GM19035 (cell line): Measurements from ENCODE around the gene LSM10.

ENCODE experiments used
- ATAC-seq: cut with Tn5 transposase; IDR thresholded peaks from one replicate; pipeline ENCODE4 v1.9.1; 2021; ENCODE audit not compliant: unreplicated experiment

LSM10 gene

DNA sequence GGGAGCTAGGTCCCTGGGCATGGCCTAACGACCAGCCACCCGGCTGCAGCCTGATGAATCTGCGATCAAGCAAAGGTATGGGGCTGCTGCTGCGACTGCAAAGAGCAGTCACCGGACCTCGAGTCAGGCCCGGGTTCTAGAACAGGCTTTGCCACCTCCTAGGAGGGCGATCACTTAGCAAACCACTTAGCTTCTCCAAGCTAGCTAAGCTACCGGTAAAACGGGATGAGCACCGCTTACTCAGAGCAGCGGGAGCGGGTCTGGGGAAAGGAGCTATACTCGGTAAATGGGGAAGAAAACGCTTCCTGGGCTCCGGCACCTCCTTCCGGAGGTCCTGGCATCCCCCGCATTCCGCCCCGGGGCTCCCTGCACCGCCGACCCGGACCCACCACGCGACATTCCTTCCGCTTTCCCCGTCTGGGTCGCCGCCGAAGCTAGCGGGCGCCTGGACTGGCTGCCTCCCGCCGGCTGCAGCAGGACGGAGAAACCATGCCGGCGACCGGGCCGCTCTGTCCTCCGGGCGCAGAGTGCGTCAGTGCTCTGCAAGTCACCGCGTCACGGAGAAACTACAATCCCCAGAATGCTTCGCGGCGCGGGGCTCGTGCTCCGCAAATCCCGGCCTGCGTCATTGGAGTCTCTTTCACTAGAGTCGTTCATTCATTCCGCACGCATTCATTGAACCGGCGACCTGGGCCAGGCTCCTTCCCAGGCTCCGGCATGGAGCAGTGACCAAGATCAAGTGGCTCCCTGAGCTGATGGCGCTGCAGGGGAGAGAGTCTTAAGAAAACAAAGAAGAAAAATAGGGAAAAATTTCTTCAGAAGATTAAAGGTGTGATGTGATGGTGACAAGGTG lies at the start of gene LSM10:
Gene LSM10 (minus strand): TSS at position 531 of the 853 bp plus-strand sequence. CDS start 3,779 bp downstream, outside the sequence.
- ATAC-seq, result peak; percentile 59

DNA sequence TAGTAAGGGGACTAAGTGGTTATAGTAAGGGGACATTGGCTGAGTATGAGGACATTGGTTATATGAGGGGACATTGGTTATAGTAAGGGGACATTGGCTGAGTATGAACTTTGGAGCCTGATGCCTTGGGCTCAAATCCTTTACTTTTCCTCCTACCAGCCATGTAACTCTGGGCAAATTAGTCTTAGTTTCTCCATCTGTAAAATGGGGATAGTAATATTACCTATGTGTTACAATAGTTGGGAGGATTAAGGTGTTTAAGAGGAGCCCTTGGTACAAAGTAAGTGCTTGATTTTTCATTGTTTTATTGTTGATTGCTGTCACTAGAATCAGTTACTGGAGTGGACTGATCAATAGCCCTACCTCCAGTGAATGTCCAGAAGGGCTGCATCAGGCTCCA lies 49.7 kb upstream of the LSM10 start:
- ATAC-seq, result no peak

DNA sequence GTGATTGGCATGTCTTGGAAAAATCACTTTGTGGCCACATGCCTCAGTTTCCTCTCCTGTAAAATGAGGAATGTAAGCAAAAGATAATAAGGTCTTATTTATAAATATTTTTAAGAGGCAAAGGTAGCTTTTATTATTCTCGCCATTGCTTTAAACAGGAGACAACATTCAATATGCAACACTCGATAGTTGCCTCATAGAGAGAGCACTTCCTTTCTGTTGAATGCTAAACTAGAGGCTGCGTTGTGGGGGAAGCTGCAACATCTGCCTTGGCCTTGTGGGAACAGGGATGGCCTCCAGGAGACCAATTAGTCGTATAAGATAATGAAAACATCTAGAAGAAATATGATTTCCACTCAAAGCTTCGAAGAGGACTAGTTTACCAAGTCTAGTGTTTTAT lies 49.0 kb upstream of the LSM10 start:
- no peak for ATAC-seq

DNA sequence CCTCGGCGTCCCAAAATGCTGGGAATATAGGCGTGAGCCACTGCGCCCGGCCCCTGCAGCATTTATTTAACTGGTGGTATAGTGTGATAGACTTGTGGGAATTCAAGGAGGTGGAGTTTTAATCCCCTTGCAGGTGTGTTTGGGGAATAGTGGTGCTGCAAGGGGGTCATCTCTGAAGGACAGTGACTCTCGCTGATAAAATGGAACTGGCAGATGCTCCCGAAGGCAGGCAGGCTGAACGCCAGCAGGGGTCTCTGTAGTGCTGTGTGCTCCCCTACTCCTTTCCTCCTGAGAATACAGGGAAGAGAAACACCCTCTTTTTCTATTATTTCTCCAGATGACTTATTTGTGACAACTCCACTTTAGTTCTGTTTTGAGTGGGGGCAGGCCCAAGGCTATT lies 48.6 kb upstream of the LSM10 start:
- ATAC-seq, result no peak

DNA sequence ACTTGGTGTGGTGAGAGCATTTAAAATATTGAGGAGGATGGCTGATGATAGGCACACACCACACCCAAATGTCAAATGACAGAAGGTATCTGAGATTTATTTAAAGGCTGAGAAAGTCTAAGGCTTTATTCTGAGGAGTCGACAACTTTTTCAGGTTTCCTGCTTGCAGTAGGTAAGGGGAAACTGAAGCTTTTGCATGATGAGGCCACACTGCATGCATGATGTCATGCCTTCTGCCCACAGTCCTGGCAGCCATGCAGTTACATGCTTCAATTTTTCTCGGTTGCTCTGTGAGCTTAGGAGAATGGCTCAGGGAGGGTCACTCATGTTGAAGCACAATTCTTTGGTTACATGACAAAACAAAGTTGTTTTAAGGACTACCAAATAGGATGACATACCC lies 45.6 kb upstream of the LSM10 start:
- ATAC-seq, result no peak

DNA sequence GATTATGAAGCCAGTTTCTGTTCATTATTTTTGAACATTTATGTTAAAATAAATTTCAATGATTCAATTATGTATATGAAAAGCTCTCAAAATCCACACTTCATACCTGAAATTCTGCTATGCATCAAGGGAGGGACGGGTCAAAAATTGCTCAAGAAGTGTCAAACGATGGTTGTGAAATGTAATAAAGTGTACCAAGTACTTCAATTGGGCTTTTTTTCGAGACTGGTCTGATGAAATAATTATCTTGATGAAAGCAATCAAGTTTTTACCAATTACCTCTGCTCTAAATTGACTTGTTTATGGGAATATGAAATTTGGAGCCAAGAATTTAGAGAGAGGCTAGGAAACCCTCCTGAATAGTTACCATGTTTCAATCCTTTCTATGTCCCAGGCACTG lies 44.6 kb upstream of the LSM10 start:
- no peak for ATAC-seq

DNA sequence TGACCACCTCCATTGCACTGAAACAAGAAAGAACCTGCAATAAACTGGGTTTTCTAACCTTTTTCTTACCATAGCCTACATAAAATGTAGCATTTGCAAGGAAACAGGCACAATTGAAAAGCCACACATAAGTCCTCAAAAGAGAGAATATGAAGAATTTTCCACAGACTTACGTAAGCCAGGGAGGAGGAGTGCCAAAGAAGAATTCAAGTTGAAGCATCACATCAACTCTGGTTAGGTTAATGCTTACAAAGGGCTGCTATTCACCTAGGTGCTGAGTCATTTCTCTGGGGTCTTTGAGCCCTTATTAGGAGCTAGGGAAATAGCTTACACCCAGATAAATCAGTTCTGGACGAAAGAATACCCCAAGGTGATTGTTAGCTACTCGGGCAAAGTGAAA lies 42.9 kb upstream of the LSM10 start:
- ATAC-seq, result no peak

DNA sequence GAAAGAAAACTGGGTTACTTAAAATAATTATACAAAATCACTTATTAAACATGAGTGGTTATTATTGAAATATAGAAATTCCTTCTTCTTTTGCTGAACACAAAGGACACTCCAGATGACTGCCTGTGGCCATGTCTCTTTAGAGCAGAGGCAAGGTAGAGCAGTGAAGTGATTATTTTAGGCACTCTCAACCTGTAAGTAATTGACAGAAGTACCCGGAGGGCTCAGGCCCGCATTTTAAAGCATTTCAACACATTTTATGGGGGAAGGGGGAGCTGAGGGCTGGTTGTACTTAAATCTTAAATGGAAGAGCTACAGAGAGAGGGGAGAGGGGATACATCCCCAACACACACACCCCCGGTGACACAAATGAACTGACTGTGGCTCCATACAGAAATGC lies 42.3 kb upstream of the LSM10 start:
- no peak for ATAC-seq

DNA sequence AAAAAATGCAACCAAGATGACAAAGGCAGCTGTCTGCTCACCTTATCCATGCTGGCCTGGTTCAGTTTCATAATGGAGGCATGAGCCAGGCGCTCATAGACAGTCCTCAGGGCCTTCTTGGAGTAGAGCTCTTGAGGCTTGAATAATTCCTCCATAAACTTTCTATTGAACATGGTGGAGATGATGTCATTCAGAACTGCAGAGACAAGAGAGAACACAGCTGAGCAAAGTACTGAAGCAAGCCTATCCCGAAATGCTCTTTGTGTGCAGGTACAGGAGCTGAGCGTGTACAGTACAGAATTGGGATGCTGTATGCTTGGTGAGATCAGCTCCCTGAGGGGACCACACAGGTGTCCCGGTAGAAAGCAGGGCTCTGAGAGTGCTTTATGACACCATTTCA lies 41.0 kb upstream of the LSM10 start:
- no peak for ATAC-seq

DNA sequence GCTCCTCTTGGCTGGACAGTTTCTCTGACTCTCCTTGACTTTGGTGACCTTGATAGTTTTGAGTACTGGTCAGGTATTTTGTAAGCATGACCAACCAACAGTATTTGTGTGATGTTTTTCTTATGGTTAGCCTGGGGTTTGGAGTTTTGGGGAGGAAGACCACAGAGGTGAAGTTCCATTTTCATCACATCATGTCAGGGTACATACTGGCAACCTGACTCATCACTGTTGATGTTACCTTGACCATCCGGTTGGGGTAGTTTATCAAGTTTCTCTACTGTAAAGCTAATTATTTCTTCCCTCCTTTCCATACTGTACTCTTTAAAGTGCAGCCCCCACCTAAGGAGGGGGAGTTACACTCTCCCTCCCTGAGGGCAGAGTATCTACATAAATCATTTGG lies 39.1 kb upstream of the LSM10 start:
- no peak for ATAC-seq

DNA sequence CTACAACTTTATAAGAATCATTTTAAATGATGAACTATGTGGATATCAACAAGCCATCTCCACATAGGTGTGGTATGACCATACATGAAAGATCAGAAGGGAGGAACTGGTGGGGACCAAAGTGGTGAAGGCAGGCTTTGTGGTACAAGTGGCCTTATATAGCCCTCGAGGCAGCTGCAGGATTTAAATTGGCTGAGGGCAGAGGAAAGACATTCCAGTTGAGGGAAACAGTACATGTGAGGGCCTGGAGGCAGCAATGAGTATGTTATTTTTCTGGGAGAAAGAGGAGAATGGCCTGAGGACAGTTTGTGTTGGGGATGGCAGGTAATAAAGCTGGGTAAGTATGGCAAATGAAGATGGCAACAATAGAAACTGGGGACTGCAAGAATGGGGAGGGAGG lies 35.4 kb upstream of the LSM10 start:
- ATAC-seq, result no peak

DNA sequence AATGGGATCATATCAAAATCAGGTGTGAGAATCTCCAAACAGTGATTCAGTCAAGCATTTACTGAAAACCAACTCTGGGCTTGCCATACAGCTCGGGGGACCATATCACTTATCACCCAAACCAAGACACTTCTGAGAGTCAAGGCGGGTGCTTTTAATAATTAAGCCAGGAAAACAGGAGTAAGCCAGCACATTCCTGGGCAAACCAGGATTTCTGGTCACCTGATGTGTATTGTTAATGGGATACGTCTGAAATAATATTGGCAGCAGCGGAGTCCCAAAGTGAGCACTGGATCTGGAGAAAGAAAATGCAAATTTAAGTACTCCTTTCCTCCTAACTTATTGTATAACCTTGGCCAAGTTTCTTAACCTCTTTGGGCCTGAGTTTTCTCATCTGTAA lies 34.9 kb upstream of the LSM10 start:
- no peak for ATAC-seq

DNA sequence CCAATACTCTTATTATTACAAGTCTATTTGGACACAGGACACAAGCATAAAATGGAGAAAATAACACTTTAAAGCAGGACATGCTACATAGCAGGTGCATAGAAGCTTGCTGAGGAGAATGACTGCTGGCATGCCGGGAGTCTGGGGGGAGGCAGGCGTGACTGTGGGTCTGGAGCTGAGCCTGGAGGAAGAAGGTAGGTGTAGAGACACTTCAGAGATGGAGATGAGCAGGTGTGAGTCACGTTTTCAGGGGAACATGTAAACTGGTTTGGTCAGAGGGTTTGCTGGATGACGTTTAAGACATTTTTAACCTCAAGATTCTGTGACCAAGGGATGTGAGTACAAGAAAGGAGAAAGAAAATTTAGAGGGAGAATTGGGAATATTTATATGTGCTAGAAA lies 28.1 kb upstream of the LSM10 start:
- ATAC-seq, result no peak

DNA sequence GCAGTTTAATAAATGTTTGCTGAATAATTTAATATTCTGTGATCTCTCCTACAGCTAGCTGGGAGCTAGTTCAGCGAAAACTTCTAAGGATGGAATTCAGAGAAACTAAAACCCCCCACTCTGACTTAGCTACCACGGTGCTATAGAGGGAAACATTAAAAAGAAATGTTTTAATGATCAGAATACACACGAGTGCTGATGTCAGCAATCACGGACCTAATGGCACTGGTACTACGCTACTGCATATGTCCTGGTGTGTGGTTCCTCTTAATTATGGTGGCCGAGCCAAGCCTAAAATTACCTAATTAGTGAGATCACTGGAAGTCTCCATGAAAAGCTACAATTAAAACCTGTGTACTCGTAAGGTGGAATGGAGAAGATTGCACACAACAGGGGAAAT lies 23.9 kb upstream of the LSM10 start:
- ATAC-seq, result no peak

DNA sequence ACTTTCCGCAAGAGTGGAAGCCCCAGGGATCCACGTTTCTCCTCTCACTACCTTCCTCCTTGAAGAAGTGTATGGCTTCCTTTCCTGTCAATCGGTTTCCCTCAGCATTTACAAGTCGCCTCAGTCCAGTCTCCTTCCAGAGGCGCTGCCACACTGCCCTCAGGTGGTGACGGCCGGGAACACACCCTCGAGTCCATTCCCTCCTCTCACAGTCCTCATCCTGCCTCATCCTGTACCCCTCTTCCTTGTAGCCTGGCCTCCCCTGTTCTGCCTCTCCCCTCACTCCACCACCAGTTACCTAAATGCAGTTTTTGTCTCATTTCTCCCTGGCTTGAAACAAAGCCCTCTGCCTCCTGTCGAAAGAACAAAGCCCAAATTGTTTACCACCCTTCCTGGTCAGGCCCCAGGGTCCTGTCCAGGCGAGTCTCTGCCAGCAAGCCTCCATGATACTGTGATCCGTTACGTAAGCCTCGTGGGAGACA lies 23.2 kb upstream of the LSM10 start:
- no peak for ATAC-seq

DNA sequence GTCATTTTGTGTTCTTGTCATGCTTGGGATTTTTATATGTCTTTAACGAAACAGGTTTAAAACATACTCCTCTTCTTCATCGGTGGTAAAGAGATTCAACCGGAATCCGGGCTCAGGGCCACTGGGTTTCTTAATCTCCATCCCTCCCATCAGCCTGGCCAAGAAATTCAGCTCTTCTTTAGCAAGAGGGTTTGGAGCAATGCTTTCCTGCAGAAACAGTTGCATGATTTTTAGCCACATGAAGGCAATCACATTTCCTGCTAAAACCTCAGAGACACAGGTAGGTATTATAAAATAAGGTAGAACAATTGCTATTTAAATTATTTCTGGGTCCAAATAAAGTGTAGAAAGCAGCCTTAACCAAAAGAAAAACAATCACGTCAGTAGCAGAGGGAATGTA lies 22.7 kb upstream of the LSM10 start:
- no peak for ATAC-seq

DNA sequence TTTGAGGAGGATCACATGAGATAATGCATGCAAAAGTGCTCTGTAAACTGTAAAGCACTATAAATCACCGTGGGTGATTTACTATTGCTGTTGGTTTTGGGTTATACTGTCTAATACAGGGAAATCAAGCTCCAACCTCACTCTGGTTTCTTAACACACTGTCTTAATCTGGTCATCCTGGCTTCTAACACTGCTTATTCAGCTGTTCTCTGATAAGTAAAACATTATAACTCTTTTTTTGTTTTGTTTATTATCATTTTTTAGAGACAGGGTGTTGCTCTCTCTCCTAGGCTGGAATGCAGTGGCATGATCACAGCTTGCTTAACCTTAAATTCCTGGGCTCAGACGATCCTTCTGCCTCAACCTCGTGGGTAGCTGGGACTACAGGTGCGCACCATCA lies 21.9 kb upstream of the LSM10 start:
- ATAC-seq, result no peak

DNA sequence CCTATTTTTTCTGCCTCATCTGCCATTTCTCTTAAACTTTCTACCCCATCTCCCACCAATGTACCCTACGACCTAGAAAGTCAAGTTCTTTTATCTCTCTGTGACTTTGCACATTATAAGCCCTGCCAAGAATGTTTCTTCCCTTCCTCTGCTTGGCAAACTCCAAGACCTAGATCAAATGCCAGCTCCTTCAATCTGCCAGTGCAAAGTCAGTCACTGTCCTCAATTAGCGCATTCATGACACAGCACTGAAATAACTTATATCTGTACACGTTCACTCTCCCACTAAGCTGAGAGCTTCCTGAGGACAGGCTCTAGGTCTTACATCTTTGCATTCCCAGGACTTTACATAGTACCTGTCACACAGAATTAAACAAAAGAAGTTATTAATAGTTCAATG lies 21.4 kb upstream of the LSM10 start:
- no peak for ATAC-seq

DNA sequence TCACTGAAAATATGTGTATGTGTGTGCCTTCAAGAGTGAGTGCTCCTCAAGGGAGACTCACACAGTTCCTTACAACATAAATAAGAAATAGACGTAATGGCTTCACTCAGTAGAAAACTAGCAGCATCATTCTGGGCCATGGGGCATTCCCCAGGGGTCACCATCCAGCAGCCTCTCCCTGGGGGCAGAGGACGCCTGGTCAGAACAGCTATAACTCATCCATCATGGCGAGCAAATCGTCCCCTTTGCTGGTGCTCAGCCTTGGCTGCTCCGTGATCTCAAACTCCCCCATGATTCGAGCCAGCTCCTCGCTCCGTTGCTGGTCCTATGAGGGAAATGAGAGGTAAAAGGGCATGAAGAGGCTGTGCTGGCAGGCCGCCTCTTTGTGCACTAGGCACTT lies 20.2 kb upstream of the LSM10 start:
- ATAC-seq, result no peak

DNA sequence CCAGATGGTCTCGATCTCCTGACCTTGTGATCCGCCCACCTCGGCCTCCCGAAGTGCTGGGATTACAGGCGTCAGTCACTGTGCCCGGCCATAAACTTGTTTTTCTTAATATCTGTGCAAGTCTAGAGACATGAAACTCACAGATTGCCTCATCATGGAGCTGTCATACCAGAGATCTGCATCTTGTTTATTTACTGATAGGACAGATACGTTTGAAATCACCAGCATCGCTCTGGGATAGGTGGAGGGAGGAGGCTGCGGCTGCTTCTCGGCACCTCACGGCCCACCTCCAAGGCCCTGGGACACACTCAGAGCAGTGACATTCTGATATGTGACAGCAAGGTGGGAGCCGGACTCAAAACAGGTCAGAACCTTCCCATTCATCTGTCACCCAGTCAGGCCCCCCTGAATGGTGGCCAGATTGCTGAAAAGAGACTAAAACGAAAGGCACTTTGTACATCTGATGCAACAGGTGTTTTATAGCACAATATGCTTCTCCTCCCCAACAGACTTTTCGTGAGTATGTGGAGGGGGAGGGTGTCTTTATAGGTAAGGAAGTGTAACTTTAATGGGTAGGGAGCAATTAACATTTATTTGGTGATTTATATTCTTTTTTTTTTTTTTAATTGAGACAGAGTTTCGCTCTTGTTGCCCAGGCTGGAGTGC lies 18.1 kb upstream of the LSM10 start:
- no peak for ATAC-seq

DNA sequence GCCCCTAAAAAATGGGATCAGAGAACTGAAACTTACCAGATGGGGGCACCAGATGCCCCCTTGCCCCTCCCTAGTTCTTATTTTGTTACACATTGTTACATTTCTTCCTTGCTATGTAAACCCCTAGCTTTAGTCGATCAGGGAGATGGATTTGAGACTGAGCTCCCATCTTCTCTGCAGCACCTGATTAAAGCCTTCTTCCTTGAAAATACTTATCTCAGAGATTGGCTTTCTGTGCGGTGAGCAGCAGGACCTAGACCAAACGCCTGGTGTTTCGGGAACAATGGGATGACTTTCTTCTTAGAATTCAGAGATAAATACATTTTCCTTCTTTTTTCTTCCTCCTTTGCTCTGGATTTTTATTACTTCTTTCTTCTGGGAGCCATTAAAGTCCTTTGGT lies 16.7 kb upstream of the LSM10 start:
- no peak for ATAC-seq
